WERI-Rb-1 (cell line): ENCODE measurements around the gene NEK11.
"Not testable (repeated sequence)": the region's sequence is repeated elsewhere in the genome, so short reads cannot be mapped to it uniquely, and the experiment has no call there.

Experiments used
- DNase-seq: peaks from one replicate; pipeline ENCODE4 v3.0.0-alpha.2; 2020
- H3K27ac ChIP-seq: fragments of 250-450 bp; sonication (Bioruptor Pico); 2 replicates; pipeline ENCODE4 v1.5.1; 2020; ENCODE audit warnings: mild to moderate bottlenecking, moderate library complexity
- H3K27me3 ChIP-seq: fragments of 250-450 bp; sonication (Bioruptor Pico); 2 replicates; pipeline ENCODE4 v1.5.1; 2021; ENCODE audit warnings: mild to moderate bottlenecking, low read depth, moderate library complexity; ENCODE audit not compliant: insufficient read depth, severe bottlenecking
- H3K36me3 ChIP-seq: fragments of 250-450 bp; sonication (Bioruptor Pico); 2 replicates; pipeline ENCODE4 v1.5.1; 2020; ENCODE audit warnings: mild to moderate bottlenecking, moderate library complexity
- H3K4me3 ChIP-seq: 2 replicates; pipeline ENCODE4 v1.5.1; 2011; ENCODE audit warnings: low read depth, mild to moderate bottlenecking, control low read depth, low read length
- H3K9me3 ChIP-seq: fragments of 250-450 bp; sonication (Bioruptor Pico); 2 replicates; pipeline ENCODE4 v1.5.1; 2021; ENCODE audit warnings: mild to moderate bottlenecking, moderate library complexity; ENCODE audit not compliant: severe bottlenecking
- TF ChIP-seq, protein P1 (sequence below): IDR thresholded peaks from 2 replicates; pipeline ENCODE4 v1.5.1; 2011; ENCODE audit warnings: low read depth, mild to moderate bottlenecking, control low read depth, inconsistent platforms, low read length

NEK11 gene

DNA sequence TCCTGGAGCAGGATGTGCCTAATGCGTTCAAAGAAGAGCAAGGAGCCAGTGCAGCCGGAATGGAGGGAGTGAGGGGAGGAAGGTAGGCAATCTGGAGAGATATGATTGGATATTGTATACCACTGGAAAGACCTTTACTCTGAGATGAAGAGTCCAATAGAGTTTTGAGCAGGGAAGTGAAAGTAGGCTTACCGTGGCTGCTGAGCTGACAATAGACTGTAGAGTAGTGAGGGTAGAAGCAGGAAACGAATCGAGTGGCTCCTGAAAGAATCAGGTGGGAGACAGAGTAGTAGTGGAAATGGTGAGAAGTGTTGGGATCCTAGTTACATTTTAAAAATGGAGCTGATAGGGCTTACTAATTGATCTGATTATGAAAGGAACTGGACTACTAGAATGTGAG, 303.1 kb downstream of the NEK11 start:
- no peak for DNase-seq
- TF ChIP-seq, protein P1, sequence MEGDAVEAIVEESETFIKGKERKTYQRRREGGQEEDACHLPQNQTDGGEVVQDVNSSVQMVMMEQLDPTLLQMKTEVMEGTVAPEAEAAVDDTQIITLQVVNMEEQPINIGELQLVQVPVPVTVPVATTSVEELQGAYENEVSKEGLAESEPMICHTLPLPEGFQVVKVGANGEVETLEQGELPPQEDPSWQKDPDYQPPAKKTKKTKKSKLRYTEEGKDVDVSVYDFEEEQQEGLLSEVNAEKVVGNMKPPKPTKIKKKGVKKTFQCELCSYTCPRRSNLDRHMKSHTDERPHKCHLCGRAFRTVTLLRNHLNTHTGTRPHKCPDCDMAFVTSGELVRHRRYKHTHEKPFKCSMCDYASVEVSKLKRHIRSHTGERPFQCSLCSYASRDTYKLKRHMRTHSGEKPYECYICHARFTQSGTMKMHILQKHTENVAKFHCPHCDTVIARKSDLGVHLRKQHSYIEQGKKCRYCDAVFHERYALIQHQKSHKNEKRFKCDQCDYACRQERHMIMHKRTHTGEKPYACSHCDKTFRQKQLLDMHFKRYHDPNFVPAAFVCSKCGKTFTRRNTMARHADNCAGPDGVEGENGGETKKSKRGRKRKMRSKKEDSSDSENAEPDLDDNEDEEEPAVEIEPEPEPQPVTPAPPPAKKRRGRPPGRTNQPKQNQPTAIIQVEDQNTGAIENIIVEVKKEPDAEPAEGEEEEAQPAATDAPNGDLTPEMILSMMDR: no peak
- no peak overlapping the region for H3K27ac ChIP-seq
- no peaks in the 10 kb centered on the region for H3K36me3 ChIP-seq
- H3K27me3 ChIP-seq: no peaks in the 10 kb centered on the region
- H3K9me3 ChIP-seq: no peaks in the 10 kb centered on the region
- H3K4me3 ChIP-seq: no peak overlapping the region

DNA sequence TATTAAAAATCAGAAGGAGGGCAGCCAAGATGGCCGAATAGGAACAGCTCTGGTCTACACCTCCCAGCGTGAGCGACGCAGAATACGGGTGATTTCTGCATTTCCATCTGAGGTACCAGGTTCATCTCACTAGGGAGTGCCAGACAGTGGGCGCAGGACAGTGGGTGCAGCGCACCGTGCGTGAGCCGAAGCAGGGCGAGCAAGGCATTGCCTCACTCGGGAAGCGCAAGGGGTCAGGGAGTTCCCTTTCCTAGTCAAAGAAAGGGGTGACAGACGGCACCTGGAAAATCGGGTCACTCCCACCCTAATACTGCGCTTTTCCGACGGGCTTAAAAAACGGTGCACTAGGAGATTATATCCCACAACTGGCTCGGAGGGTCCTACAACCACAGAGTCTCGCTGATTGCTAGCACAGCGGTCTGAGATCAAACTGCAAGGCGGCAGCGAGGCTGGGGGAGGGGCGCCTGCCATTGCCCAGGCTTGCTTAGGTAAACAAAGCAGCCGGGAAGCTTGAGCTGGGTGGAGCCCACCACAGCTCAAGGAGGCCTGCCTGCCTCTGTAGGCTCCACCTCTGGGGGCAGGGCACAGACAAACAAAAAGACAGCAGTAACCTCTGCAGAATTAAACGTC, 304.9 kb downstream of the NEK11 start:
- H3K27me3 ChIP-seq, H3K36me3 ChIP-seq, H3K9me3 ChIP-seq, H3K27ac ChIP-seq, DNase-seq, H3K4me3 ChIP-seq: not testable (repeated sequence)

DNA sequence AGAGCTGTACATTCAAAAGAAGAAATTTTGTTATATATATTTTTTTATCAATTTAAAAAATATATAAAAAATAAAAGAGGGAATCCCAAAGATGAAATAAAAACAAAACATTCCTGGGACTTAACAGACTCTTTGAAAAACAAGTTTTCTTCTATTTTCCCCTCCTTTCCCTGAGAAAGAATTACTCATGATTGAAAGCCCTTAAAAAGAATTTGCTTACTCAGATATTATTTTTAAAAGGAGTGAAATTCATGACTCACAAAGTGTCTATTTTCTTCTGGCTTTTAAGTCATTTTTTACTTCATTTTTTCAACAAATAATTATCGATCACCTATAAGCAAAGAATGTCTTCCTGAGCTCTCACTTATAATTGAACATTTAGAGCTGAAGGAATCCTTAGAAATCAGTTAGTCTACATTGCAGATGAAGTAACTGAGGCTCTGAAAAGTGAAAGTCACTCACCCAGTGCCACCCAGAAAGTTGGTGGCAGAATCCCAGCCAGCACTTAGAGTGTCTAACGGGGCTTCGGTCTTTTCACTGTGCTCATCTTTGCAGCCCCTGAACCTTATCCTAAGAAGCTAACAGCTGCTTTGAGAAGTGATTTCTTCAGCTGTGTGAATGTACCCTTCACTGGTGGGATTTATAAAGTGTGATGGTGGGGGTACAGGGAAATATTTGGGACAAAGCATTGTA, 312.4 kb downstream of the NEK11 start:
- H3K27ac ChIP-seq: no peak overlapping the region
- H3K9me3 ChIP-seq: no peaks in the 10 kb centered on the region
- H3K27me3 ChIP-seq: no peaks in the 10 kb centered on the region
- TF ChIP-seq, protein P1: no peak
- no peaks in the 10 kb centered on the region for H3K36me3 ChIP-seq
- no peak overlapping the region for H3K4me3 ChIP-seq
- DNase-seq: no peak

DNA sequence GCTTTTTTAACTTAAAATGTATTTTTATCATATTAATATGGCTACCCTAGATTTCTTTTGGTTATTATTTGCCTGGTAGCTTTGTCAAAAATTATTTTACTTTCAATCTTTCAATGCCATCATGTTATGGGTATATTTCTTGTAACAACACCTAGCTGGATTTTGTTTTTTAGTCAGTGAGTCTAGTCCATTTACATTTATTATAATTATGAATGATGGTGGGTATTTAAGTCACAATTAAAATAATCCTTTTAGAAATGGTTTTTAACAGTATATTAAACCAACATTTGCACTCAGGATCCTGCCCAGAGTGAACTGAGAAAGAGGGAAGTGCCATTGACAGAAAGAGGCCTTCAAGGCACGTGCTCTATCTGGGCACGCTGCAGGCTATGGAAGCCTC, 315.1 kb downstream of the NEK11 start:
- Histone ChIP-seq H3K27me3 (no peaks in the 10 kb centered on the region), H3K4me3 (no peak overlapping the region), H3K36me3 (no peaks in the 10 kb centered on the region), H3K27ac (no peak overlapping the region), H3K9me3 (no peaks in the 10 kb centered on the region)
- DNase-seq: no peak
- TF ChIP-seq, protein P1: no peak

DNA sequence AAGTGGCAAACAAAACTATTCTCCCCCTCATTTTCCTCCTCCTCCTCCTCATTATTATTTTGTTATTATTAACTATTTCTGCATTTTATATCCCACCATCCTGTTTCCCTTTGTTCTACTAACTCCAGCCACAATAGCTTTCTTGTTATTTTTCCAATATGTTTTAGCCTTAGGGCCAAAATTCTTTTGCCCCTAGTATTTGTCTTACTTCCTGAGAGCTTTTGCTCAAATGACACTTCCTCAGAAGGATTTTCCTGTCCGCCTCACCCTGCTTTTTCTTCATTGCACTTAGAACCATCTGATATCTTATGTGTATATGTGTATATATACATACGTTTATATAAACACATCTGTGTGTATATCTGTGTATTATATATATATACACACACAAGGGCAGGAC, 322.2 kb downstream of the NEK11 start:
- no peak for DNase-seq
- TF ChIP-seq, protein P1: no peak
- H3K36me3 ChIP-seq: no peaks in the 10 kb centered on the region
- no peaks in the 10 kb centered on the region for H3K9me3 ChIP-seq
- H3K27me3 ChIP-seq: no peaks in the 10 kb centered on the region
- H3K4me3 ChIP-seq: no peak overlapping the region
- no peak overlapping the region for H3K27ac ChIP-seq

DNA sequence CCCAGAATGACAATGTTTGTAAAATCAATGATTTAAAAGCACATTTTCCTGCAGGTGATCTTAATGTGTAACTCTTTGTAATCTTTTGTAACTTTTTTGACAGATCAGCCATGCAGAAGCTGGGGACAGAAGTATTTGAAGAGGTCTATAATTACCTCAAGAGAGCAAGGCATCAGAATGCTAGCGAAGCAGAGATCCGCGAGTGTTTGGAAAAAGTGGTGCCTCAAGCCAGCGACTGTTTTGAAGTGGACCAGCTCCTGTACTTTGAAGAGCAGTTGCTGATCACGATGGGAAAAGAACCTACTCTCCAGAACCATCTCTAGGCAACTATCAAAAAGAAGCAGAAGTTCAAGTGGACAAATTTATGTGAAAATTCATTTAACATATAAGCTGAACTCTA, 322.8 kb downstream of the NEK11 start:
- DNase-seq: no peak
- no peaks in the 10 kb centered on the region for H3K36me3 ChIP-seq
- TF ChIP-seq, protein P1: no peak
- H3K27ac ChIP-seq: no peak overlapping the region
- no peaks in the 10 kb centered on the region for H3K27me3 ChIP-seq
- H3K9me3 ChIP-seq: no peaks in the 10 kb centered on the region
- no peak overlapping the region for H3K4me3 ChIP-seq
